Peyer's patch (tissue), 4 donors: Measurements from ENCODE around the gene MAGI2. TPM values are rescaled to one million over a fixed set of nuclear protein-coding genes. Genes with fewer than 3 reads are reported as not detected.

Experiments used
- DNase-seq, 3 donors: peaks; one replicate each; pipeline ENCODE4 v3.0.0-alpha.2; 2017 to 2019
- H3K27ac ChIP-seq, 4 donors: fragments of 200-600 bp; sonication (generic); one replicate each; pipeline ENCODE4 v1.5.1; 2016 to 2019
- H3K27me3 ChIP-seq, 2 donors: fragments of 200-600 bp; sonication (generic); one replicate each; pipeline ENCODE4 v1.5.1; 2019
- H3K36me3 ChIP-seq, 3 donors: fragments of 200-600 bp; sonication (generic); one replicate each; pipeline ENCODE4 v1.5.1; 2016 to 2019
- H3K4me1 ChIP-seq, 4 donors: fragments of 200-600 bp; sonication (generic); one replicate each; pipeline ENCODE4 v1.5.1; 2016 to 2019
- H3K4me3 ChIP-seq, 4 donors: fragments of 200-600 bp; sonication (generic); 1 replicate in 3 of 4; 2 replicates in 1 of 4; pipeline ENCODE4 v1.5.1; 2016 to 2019; ENCODE audit warnings: mild to moderate bottlenecking in 1 of 4
- H3K9me3 ChIP-seq, 4 donors: fragments of 200-600 bp; sonication (generic); one replicate each; pipeline ENCODE4 v1.5.1; 2016 to 2019; ENCODE audit warnings: mild to moderate bottlenecking in 1 of 4
- POLR2A ChIP-seq, 2 donors: fragments of 450-650 bp; IDR thresholded peaks; one replicate each; pipeline ENCODE4 v1.5.1; 2017; ENCODE audit warnings: antibody characterized with exemption in 2 of 2, mild to moderate bottlenecking in 2 of 2, moderate library complexity in 2 of 2
- small RNA-seq, 2 donors: library from RNA; depleted of rRNA; stranded (forward); fragments of <200 nt; gene quantifications; one replicate each; pipeline ENCODE3, GENCODE V24; 2016
- total RNA-seq, 4 donors: library from RNA; depleted of rRNA; stranded (reverse); fragments of >200 nt; gene quantifications; one replicate each; pipeline ENCODE4 v1.1.0, GENCODE V29; 2016
- TF ChIP-seq, protein P1 (sequence below), 6 experiments: fragments of 450-650 bp in 4 of 6; fragments of 200-600 bp in 2 of 6; sonication (generic) in 1 of 6; IDR thresholded peaks; one replicate each; pipeline ENCODE4 v1.5.1; 2017 to 2019; ENCODE audit warnings: antibody characterized with exemption in 6 of 6, mild to moderate bottlenecking in 3 of 6, moderate library complexity in 1 of 6

The MAGI2 gene
- total RNA-seq, 4 donors from 2014 or later, result 1.6 to 12.4 (median 2.8) TPM

DNA sequence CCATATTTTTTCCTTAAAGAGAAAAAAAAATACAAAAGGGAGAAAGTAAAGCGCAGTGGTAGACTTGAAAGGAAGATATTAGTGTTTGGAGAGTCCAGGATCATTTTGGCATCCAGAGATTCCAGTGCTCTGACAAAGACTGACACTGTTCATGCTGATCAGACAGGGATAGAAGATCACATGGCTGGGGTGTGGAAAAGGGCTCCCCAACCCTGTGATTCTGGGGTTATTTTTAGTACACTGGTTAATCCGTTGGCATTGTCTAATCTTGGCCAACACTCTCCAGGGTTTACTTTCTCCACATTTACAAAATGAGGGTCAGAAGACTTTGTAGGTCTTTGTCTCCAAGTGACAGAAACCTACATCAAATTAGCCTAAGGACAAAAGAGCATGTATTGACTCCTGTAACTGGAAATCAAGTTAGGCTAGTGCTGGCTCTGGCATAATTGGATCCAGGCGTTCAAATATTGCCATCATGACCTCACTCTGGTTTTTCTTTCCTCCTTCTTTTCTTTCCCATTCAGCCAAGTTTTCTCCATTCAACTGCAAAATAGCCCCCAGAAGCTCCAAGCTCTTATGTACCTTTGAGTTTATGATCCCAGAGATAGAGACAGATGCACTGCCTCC lies 1473.3 kb downstream of the MAGI2 start:
- Histone ChIP-seq H3K36me3 (no peaks in the 10 kb centered on the region), H3K4me1 (no peaks in the 10 kb centered on the region), H3K27ac (no peak overlapping the region), H3K27me3 (no peaks in the 10 kb centered on the region), H3K9me3 (no peaks in the 10 kb centered on the region), H3K4me3 (no peak overlapping the region)
- TF ChIP-seq, protein P1, sequence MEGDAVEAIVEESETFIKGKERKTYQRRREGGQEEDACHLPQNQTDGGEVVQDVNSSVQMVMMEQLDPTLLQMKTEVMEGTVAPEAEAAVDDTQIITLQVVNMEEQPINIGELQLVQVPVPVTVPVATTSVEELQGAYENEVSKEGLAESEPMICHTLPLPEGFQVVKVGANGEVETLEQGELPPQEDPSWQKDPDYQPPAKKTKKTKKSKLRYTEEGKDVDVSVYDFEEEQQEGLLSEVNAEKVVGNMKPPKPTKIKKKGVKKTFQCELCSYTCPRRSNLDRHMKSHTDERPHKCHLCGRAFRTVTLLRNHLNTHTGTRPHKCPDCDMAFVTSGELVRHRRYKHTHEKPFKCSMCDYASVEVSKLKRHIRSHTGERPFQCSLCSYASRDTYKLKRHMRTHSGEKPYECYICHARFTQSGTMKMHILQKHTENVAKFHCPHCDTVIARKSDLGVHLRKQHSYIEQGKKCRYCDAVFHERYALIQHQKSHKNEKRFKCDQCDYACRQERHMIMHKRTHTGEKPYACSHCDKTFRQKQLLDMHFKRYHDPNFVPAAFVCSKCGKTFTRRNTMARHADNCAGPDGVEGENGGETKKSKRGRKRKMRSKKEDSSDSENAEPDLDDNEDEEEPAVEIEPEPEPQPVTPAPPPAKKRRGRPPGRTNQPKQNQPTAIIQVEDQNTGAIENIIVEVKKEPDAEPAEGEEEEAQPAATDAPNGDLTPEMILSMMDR (IDR thresholded peaks at IDR 0.05), result no peak
- TF ChIP-seq POLR2A (IDR thresholded peaks at IDR 0.05), result no peak
- no peak for DNase-seq

DNA sequence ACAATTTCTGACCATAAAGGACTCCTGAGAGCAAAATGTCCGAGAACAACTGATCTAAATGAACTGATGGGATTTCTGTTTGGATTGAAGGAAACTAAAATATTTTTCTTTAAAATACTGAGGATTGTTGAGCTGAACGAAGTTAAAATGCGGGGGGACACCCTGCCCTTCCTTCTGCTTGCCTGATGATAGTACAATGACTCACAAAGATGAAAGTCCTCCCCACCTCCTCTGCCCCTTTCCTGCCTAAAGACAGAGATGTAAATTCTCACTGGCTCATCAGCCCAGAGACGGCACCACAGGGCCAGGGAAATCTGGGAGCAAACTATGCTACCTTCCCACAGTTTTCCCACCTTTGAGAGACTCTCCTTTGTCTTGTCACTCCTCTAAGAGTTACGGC lies 1474.2 kb downstream of the MAGI2 start:
- no peak overlapping the region for H3K4me3 ChIP-seq
- TF ChIP-seq, protein P1 (IDR thresholded peaks at IDR 0.05), result no peak
- no peak for TF ChIP-seq POLR2A (IDR thresholded peaks at IDR 0.05)
- no peaks in the 10 kb centered on the region for H3K27me3 ChIP-seq
- no peaks in the 10 kb centered on the region for H3K4me1 ChIP-seq
- H3K27ac ChIP-seq, result no peak overlapping the region
- no peak for DNase-seq
- H3K9me3 ChIP-seq, result no peaks in the 10 kb centered on the region
- no peaks in the 10 kb centered on the region for H3K36me3 ChIP-seq

DNA sequence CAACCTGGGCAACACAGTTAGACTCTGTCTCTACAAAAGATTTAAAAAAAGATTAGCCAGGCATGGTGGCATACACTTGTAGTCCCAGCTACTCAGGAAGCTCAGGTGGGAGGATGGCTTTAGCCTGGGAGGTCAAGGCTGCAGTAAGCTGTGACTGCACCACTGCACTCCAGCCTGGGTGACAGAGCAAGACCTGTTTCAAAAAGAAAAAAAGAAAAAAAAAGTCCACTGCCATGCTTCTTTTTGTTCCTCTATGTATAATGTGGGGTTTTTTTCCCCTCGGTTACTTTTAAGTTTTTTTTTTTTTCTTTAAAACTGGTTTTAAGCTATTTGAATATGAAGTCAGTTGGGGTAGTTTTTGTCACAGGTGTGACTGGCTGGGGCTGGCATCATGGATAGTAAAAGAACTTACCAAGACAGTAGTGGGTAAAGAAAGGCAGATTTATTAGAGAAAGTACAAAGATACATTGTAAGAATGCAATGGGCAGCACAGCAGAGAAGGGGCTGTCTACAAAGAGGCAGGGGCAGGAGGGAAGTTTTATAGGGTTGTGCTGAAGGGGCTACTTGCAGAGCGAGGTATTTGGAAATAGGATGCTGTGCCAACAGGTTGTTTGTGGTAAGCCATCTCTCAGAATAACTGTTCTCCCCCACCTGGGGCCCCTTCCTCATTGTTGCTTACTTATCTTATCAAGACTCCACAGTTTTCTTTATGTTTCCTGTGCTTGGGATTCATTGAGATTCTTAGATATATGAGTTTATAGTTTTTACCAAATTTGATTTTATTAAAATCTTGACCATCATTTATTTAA lies 1477.6 kb downstream of the MAGI2 start:
- Histone ChIP-seq H3K9me3 (no peaks in the 10 kb centered on the region), H3K36me3 (no peaks in the 10 kb centered on the region), H3K27ac (no peak overlapping the region), H3K4me3 (no peak overlapping the region), H3K4me1 (no peaks in the 10 kb centered on the region), H3K27me3 (no peaks in the 10 kb centered on the region)
- TF ChIP-seq POLR2A (IDR thresholded peaks at IDR 0.05), result no peak
- TF ChIP-seq, protein P1 (IDR thresholded peaks at IDR 0.05), result no peak
- DNase-seq, result no peak

DNA sequence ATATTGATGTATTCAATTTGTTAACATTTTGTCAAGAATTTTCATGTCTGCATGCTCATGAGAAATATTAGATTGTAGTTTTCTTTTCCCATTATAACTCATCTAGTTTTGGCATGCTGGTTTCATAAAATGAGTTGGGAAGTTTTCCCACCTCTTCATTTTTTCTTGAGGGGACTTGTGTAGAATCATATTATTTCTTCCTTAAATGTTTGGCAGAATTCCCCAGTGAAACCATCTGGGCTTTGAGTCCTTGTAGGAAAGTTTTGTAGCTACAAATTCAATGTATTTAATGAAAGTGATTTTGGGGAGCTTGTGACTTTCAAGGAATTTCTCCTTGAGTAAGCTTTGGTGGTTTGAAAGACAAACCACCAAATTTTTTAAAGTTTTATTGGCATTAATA lies 1481.7 kb downstream of the MAGI2 start:
- no peaks in the 10 kb centered on the region for H3K4me1 ChIP-seq

DNA sequence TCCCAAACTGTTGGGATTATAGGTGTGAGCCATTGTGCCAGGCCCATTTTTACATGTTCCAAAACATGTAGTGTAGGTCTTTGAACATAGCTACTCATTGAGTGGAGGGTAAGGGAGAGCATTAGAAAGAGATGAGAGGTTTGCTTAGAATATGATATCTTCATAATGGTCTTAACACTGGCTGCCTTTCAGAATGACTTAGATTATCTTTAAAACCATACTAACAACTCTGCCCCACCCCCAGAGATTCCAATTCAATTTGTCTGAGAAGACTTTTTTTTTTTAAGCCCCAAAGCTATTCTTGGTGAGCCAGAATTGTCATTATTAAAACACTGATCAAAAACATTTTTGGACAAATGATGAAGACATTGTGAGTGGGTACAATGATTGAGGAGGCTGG lies 1486.0 kb downstream of the MAGI2 start:
- no peaks in the 10 kb centered on the region for H3K4me1 ChIP-seq
- H3K4me3 ChIP-seq, result no peak overlapping the region
- H3K27ac ChIP-seq, result no peak overlapping the region
- TF ChIP-seq POLR2A (IDR thresholded peaks at IDR 0.05), result no peak
- TF ChIP-seq, protein P1 (IDR thresholded peaks at IDR 0.05), result no peak
- H3K27me3 ChIP-seq, result no peaks in the 10 kb centered on the region
- H3K9me3 ChIP-seq, result no peaks in the 10 kb centered on the region
- DNase-seq, result no peak
- H3K36me3 ChIP-seq, result no peaks in the 10 kb centered on the region

More for the DNA sequence above, 1481.7 kb downstream of the MAGI2 start:
- no peak for DNase-seq
- Histone ChIP-seq H3K27ac (no peak overlapping the region), H3K9me3 (no peaks in the 10 kb centered on the region), H3K27me3 (no peaks in the 10 kb centered on the region), H3K4me3 (no peak overlapping the region), H3K36me3 (no peaks in the 10 kb centered on the region)
- TF ChIP-seq POLR2A (IDR thresholded peaks at IDR 0.05), result no peak
- TF ChIP-seq, protein P1 (IDR thresholded peaks at IDR 0.05), result no peak

Small RNA genes within 50 kb of the gene (small RNA-seq; reads per million reads assigned to genes)
- 0 reads per million in 2 donors for gene RNU6-337P
- 0 reads per million in 2 donors for gene RNU6-530P
